Sciatic nerve (tissue), 2 donors: ENCODE data around the gene CBS. TPM values are rescaled to one million over a fixed set of nuclear protein-coding genes. Genes with fewer than 3 reads are reported as not detected.
"Not testable (repeated sequence)": the region's sequence is repeated elsewhere in the genome, so short reads cannot be mapped to it uniquely, and the experiment has no call there.

ENCODE experiments used
- ATAC-seq: fragments of 200-7000 bp; cut with Tn5 transposase; one replicate; pipeline ENCODE4 v1.9.1; 2020; ENCODE audit warnings: mild to moderate bottlenecking, moderate library complexity
- DNase-seq: peaks from one replicate; pipeline ENCODE4 v3.0.0-alpha.2; 2020; ENCODE audit warnings: low spot score
- intact Hi-C: fragments of 100-400 bp; cut with DNase I; formaldehyde crosslinking; loops from one replicate; pipeline ENCODE4 v1.14.2; 2022
- total RNA-seq: library from RNA; stranded (reverse); fragmentation: NEBNext Ultra II Directional; extraction: Animal tissue kit (Norgen Biotek cat#: 25700); gene quantifications from one replicate; pipeline ENCODE4 v1.2.1, GENCODE V29; 2021
- donor health status: DM: no; HTN: no; CAD: no.
- donor health status: DM: no; HTN: no; CAD: no.

CBS gene
- total RNA-seq, 1 donor from 2014 or later, result 79.9 TPM

- DNase-seq (no peak), ATAC-seq (no peak)
- intact Hi-C loops, result no loop called here
These were observed 40.8 kb downstream of the CBS start for GRCh38 chr21:43034826-43035225.

GRCh38 chr21:43034101-43034500 is 41.5 kb downstream of the CBS start:
- DNase-seq (no peak), ATAC-seq (no peak)
- intact Hi-C loops, result no loop called here

- DNase-seq, result no peak
- intact Hi-C loops, result no loop called here
- peak; percentile 89 for ATAC-seq
These were observed 44.5 kb downstream of the CBS start for GRCh38 chr21:43031121-43031619.

- intact Hi-C loops, result no loop called here
- DNase-seq, result no peak
- no peak for ATAC-seq
These were observed 45.9 kb downstream of the CBS start for GRCh38 chr21:43029785-43030184.

DNA sequence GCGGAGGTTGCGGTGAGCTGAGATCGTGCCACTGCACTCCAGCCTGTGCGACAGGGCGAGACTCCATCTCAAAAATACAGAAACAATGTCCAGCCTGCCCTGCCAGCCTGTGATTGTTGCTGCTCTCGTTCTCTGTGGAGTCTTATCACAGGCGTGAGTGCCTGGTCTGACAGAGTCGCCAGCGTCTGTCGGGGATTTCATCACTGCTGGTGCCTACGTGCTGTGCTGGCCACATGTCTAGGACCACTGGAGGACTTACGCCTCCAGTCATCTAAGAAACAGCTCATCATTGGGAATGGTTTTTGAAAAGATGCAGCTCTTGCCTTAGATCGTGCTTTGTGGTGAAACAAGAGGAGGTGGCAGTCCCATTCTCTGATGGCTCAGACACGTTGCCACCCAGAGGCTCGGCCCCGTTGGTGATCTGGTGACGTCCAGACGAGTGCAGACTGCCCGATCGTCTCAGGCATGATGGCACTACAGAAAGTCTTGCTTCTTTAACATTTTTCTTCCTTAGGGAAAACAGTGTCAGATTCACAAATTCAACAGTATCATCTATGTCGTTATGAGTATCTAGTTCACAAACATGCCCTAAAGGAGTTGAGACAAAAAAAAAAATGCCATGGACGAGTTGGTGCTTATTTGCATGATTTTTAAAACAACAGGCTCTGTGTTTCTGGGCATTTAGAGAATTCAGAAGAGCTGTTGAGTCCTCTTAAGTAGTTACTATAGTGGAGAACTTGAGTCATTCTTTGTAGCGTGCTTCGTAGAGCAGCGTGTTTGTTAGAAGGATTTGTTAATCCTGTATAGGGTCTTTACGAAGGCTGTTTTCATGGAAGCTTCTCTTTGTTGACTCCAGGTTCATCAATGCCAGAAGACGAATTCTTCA is 47.5 kb downstream of the CBS start:
- intact Hi-C loops, result no loop called here
- DNase-seq (no peak), ATAC-seq (no peak)

- intact Hi-C loops, result no loop called here
- DNase-seq, result no peak
- no peak for ATAC-seq
These were observed 49.9 kb downstream of the CBS start for GRCh38 chr21:43025636-43026180.

DNA sequence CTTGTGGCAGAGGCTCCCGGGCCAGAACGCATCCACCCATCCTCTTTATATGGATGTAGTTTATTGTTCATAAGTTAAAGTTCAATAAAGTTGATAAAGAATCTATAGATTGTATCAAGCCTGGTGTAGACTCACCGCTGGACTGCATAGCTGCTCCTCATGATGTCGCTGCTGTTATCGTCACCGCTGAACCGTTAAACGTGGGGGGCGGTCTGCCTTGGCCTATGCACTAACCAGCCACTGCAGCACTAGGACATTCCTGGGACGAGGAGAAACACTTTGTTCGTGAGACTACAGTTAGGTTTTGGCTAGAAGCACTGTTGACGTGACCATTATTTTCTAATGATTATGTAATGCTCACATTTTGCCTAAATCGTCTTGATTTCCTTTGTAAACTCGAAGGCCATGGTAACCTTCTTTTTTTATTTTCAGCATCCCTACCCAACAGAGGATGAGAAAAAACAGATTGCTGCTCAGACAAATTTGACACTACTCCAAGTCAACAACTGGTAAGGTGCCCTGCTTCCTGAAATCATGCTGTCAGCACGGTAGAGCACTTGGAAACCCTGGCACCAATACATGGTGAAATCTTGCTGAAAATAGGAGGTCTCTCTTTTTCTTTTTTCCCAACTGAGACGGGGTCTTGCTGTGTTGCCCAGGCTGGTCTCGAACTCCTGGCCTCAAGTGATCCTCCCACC is 51.0 kb downstream of the CBS start:
- DNase-seq (no peak), ATAC-seq (no peak)
- intact Hi-C loops, result no loop called here

DNA sequence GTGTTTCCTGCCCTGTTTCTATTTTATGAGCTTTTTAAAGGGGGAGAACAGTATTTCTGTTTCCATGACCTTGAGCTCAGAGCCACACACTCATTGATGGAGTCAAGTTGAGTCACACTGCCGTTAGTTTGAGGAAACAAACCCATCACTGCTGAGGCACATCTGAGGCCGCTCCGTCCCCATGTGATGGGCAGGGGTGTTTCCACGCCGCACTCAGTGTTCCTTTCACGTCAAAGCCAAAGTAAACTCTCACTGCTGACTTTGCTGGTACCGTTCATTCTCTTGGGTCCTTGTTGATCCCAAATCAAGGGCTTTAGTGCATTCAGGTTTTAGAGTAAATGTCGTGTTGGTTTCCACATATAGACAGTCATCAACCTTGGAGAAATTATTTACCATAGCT is 52.5 kb downstream of the CBS start:
- intact Hi-C loops, result no loop called here
- no peak for DNase-seq
- no peak for ATAC-seq

DNA sequence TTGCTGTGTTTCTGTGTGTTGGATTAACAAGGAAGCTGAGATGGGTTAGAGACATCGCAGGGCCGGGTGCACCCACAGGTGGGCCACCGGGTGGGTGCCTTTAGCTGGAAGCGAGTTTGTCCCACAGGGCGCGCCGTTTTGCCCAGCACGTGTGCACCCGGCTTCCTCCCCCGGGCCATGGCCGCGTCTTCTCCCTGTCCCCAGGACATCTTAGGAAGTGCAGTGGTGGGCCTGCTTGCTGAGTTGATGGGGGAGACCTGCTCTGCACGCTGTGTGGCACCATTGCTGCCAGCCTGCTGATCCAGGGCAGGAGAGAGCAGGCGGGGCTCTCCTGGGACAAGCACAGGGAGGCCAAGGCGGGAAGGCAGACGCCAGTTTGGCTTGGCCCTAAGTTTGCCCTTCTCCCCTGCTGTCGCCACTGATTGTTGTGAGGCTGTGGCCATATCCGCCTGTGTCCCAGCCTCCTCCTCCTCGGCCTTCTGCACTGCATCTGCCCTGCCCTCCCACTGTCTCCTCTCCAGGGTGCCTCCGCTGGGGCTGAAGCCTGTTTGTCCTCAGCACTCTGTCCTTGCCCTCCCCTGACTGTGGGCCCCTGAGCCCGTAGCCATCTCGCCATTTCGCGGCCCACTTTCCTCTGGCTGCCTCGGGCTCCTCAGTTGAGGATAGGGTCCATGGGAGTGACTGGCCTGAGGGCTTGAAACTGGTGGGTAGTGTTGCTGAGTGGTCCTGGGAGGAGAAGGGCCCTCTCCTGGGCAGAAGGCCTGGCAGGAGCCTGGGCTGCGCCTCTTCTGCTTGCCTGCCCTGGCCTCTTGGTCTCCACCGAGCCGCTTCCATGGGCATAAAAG is 53.7 kb downstream of the CBS start:
- no peak for ATAC-seq
- DNase-seq, result no peak
- intact Hi-C loops, result no loop called here

DNA sequence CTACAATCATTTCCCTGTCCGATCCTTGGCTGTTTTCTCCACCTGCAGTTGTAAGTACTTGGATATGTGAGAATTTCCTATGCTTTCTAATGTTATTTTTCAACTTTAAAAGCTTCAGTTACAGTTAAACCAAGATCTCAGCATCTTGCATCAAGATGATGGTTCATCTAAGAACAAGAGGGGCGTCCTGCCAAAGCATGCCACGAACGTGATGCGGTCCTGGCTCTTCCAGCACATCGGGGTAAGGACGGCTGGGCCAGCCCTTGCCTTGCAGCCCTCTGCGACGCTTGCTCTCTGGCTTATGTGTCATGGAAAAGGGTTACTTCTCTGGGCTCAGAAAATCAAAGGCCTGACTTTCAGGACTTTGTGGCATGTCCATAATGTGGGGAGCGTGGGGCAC is 54.4 kb downstream of the CBS start:
- intact Hi-C loops, result no loop called here
- no peak for ATAC-seq
- no peak for DNase-seq

- ATAC-seq (no peak), DNase-seq (no peak)
- intact Hi-C loops, result no loop called here
These were observed 54.9 kb downstream of the CBS start for GRCh38 chr21:43020771-43021170.

DNA sequence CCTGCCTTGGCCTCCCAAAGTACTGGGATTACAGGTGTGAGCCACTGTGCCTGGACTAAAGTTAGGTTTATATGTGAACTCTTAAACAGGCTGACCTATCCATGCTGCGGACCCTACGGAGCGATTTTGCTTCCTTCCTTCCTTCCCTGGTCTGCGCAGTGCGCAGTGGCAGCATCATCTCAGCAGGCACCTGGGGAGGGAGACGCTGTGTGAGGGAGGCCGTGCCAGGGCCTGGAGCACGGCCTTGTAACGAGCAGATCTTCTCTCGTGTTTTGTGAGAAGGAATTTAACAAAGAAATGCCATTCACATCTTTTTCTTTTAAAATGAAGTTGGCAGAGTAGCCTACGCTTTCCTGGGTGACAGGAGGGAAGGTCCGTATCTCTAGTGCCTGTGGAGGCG is 55.5 kb downstream of the CBS start:
- intact Hi-C loops, result no loop called here
- ATAC-seq (no peak), DNase-seq (no peak)

DNA sequence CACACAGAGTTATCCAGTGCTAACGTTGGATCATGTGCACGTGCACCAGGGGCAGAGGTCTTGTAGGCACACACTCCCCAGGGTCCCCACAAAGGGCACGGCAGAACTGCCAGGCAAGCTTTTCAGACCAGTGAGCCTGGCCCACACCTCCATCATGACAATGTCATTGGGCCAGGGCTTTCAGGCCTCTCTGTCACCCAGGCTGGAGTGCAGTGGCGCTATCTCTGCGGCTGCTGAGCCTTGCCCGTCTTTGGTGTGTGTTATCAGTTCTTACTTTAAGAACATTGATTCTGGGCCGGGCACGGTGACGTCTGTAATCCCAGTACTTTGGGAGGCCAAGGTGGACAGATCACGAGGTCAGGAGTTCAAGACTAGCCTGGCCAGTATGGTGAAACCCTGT is 57.1 kb downstream of the CBS start:
- ATAC-seq (no peak), DNase-seq (no peak)
- intact Hi-C loops, result no loop called here

- ATAC-seq (no peak), DNase-seq (no peak)
- intact Hi-C loops, result no loop called here
These were observed 58.9 kb downstream of the CBS start for GRCh38 chr21:43016728-43017127.

- DNase-seq, result no peak
- intact Hi-C loops, result no loop called here
- ATAC-seq, result no peak
These were observed 59.6 kb downstream of the CBS start for GRCh38 chr21:43015906-43016540.

- no peak for ATAC-seq
- intact Hi-C loops, result no loop called here
- DNase-seq, result no peak
These were observed 63.0 kb downstream of the CBS start for GRCh38 chr21:43012596-43012995.

GRCh38 chr21:43006874-43007208 is 68.8 kb downstream of the CBS start:
- intact Hi-C loops, result no loop called here
- ATAC-seq (no peak), DNase-seq (no peak)

GRCh38 chr21:43006051-43006873 is 69.4 kb downstream of the CBS start:
- intact Hi-C loops, DNase-seq, ATAC-seq: not testable (repeated sequence)
